GM23248 (cell line): ENCODE data around the gene TSPAN3. TPM values are rescaled to one million over a fixed set of nuclear protein-coding genes. Genes with fewer than 3 reads are reported as not detected.

ENCODE experiments used
- DNase-seq: peaks from one replicate; pipeline ENCODE4 v3.0.0-alpha.2; 2015
- H2AFZ ChIP-seq: fragments of 200-600 bp; sonication (generic); 2 replicates; pipeline ENCODE4 v1.6.1; 2016; ENCODE audit warnings: antibody characterized with exemption
- H3F3A ChIP-seq: fragments of 200-600 bp; sonication (generic); 2 replicates; pipeline ENCODE4 v1.6.1; 2016; ENCODE audit warnings: mild to moderate bottlenecking, antibody characterized with exemption, mixed run types; ENCODE audit not compliant: insufficient read depth
- H3K27ac ChIP-seq: fragments of 200-600 bp; sonication (generic); 2 replicates; pipeline ENCODE4 v1.5.1; 2016; ENCODE audit warnings: mild to moderate bottlenecking
- H3K27me3 ChIP-seq: fragments of 200-600 bp; sonication (generic); replicated peaks from 2 replicates; pipeline ENCODE4 v1.6.1; 2016; ENCODE audit warnings: mild to moderate bottlenecking; ENCODE audit not compliant: insufficient read depth
- H3K36me3 ChIP-seq: fragments of 200-600 bp; sonication (generic); 2 replicates; pipeline ENCODE4 v1.6.1; 2016; ENCODE audit warnings: low read depth, mild to moderate bottlenecking
- H3K4me1 ChIP-seq: fragments of 200-600 bp; sonication (generic); 2 replicates; pipeline ENCODE4 v1.6.1; 2016; ENCODE audit warnings: mild to moderate bottlenecking; ENCODE audit not compliant: insufficient read depth
- H3K4me2 ChIP-seq: fragments of 200-600 bp; sonication (generic); one replicate; pipeline ENCODE4 v1.6.1; 2016; ENCODE audit warnings: mild to moderate bottlenecking; ENCODE audit not compliant: unreplicated experiment
- H3K4me3 ChIP-seq: fragments of 200-600 bp; sonication (generic); 2 replicates; pipeline ENCODE4 v1.5.1; 2016; ENCODE audit warnings: mild to moderate bottlenecking
- H3K79me2 ChIP-seq: fragments of 200-600 bp; sonication (generic); 2 replicates; pipeline ENCODE4 v1.6.1; 2016; ENCODE audit warnings: mild to moderate bottlenecking; ENCODE audit not compliant: insufficient read depth
- H3K9ac ChIP-seq: fragments of 200-600 bp; sonication (generic); 2 replicates; pipeline ENCODE4 v1.6.1; 2016; ENCODE audit warnings: mild to moderate bottlenecking
- H3K9me2 ChIP-seq: fragments of 200-600 bp; sonication (generic); 2 replicates; pipeline ENCODE4 v1.6.1; 2016; ENCODE audit warnings: mixed run types, mild to moderate bottlenecking, moderate library complexity; ENCODE audit not compliant: insufficient read depth
- H3K9me3 ChIP-seq: fragments of 200-600 bp; sonication (generic); one replicate; pipeline ENCODE4 v1.6.1; 2017; ENCODE audit warnings: low read depth
- H4K20me1 ChIP-seq: fragments of 200-600 bp; sonication (generic); 2 replicates; pipeline ENCODE4 v1.6.0; 2016; ENCODE audit not compliant: insufficient read depth
- EZH2 ChIP-seq: fragments of 200-600 bp; sonication (generic); IDR thresholded peaks from 2 replicates; pipeline ENCODE4 v1.6.1; 2018; ENCODE audit warnings: antibody characterized with exemption, mild to moderate bottlenecking; ENCODE audit not compliant: insufficient read depth, poor library complexity, severe bottlenecking
- EZH2phosphoT487 ChIP-seq: fragments of 200-600 bp; sonication (generic); IDR thresholded peaks from 2 replicates; pipeline ENCODE4 v1.6.1; 2018; ENCODE audit warnings: antibody characterized with exemption, moderate library complexity, mild to moderate bottlenecking, low read depth; ENCODE audit not compliant: insufficient read depth
- WGBS, 2 experiments: methylation state at CpG; one replicate each; pipeline ENCODE4 v1.1.6; 2015 to 2017; ENCODE audit warnings: low lambda C conversion rate in 2 of 2, low coverage in 1 of 2; ENCODE audit errors: missing lambda C conversion rate in 2 of 2; 5-methylcytosine and 5-hydroxymethylcytosine counted together
- in situ Hi-C: fragments of 300-500 bp; cut with MboI; formaldehyde crosslinking; loops from 2 replicates; pipeline ENCODE4 v1.15.0; 2020
- polyA plus RNA-seq: library from polyadenylated mRNA; unstranded; fragments of >200 nt; fragmentation: Nextera tagmentation; extraction: Ambion mirVana; gene quantifications from 2 replicates; pipeline ENCODE4 v1.2.1, GENCODE V29; 2016
- total RNA-seq: library from RNA; depleted of rRNA; stranded (reverse); fragments of >200 nt; shearing (Covaris generic); gene quantifications from 2 replicates; pipeline ENCODE4 v1.2.3, GENCODE V29; 2014

TSPAN3 gene
- total and polyA plus RNA-seq, 2 experiments from 2014 or later, result 307 to 321 TPM

GRCh38 chr15:76998663-76999285 is 72.1 kb downstream of the TSPAN3 start:
- no peaks in the 10 kb centered on the region for H3K9me3 ChIP-seq
- peaks cover 4% of the 10 kb centered on the region; the same call in 1 of the 2 replicates for H3F3A ChIP-seq
- no peaks in the 10 kb centered on the region for H3K27me3 ChIP-seq
- H2AFZ ChIP-seq, result no peak overlapping the region
- DNase-seq, result no peak
- H3K27ac ChIP-seq, result no peak overlapping the region
- H3K4me2 ChIP-seq, result no peak overlapping the region
- TF ChIP-seq EZH2 (no peak), EZH2phosphoT487 (no peak)
- 85 to 87% methylated on average over 8 of the region's 8 CpGs for WGBS, 2 experiments
- no peak overlapping the region for H3K4me3 ChIP-seq
- H4K20me1 ChIP-seq, result no peaks in the 10 kb centered on the region
- no peak overlapping the region for H3K9ac ChIP-seq
- H3K4me1 ChIP-seq, result peaks cover 13% of the 10 kb centered on the region
- in situ Hi-C loops, result no loop called here
- no peaks in the 10 kb centered on the region for H3K36me3 ChIP-seq
- H3K9me2 ChIP-seq, result no peaks in the 10 kb centered on the region
- no peaks in the 10 kb centered on the region for H3K79me2 ChIP-seq

GRCh38 chr15:76996526-76997401 is 74.1 kb downstream of the TSPAN3 start:
- peak overlapping the region; percentile 33 for H3K9ac ChIP-seq
- in situ Hi-C loops, result no loop called here
- no peaks in the 10 kb centered on the region for H3K36me3 ChIP-seq
- 64 to 66% methylated on average over 14 of the region's 14 CpGs for WGBS, 2 experiments
- no peaks in the 10 kb centered on the region for H3K79me2 ChIP-seq
- H3K27me3 ChIP-seq, result no peaks in the 10 kb centered on the region
- H3K27ac ChIP-seq, result peak overlapping the region; percentile 26; the same call in 1 of the 2 replicates
- H3K4me3 ChIP-seq, result no peak overlapping the region
- TF ChIP-seq EZH2 (no peak), EZH2phosphoT487 (no peak)
- no peaks in the 10 kb centered on the region for H3K9me3 ChIP-seq
- peak overlapping the region; percentile 80 for H2AFZ ChIP-seq
- H3K4me1 ChIP-seq, result peaks cover 13% of the 10 kb centered on the region
- peak overlapping the region; percentile 1 for H3K4me2 ChIP-seq
- peak; percentile 77 for DNase-seq
- no peaks in the 10 kb centered on the region for H4K20me1 ChIP-seq
- H3K9me2 ChIP-seq, result no peaks in the 10 kb centered on the region
- peaks cover 4% of the 10 kb centered on the region; the same call in 1 of the 2 replicates for H3F3A ChIP-seq

- in situ Hi-C loops, result no loop called here
- Histone ChIP-seq H3K9me3 (no peaks in the 10 kb centered on the region), H3K27ac (peak overlapping the region; percentile 26; the same call in 1 of the 2 replicates), H3K4me1 (peaks cover 13% of the 10 kb centered on the region), H3K79me2 (no peaks in the 10 kb centered on the region), H3K36me3 (no peaks in the 10 kb centered on the region), H4K20me1 (no peaks in the 10 kb centered on the region), H3K4me3 (no peak overlapping the region), H3F3A (peaks cover 4% of the 10 kb centered on the region; the same call in 1 of the 2 replicates), H2AFZ (peak overlapping the region; percentile 80), H3K9me2 (no peaks in the 10 kb centered on the region), H3K4me2 (peak overlapping the region; percentile 1), H3K9ac (peak overlapping the region; percentile 33), H3K27me3 (no peaks in the 10 kb centered on the region)
- 40 to 41% methylated on average over 9 of the region's 9 CpGs for WGBS, 2 experiments
- DNase-seq, result no peak
- TF ChIP-seq EZH2, result no peak
- TF ChIP-seq EZH2phosphoT487, result no peak
Observed at GRCh38 chr15:76996076-76996525, 74.8 kb downstream of the TSPAN3 start.
